ENCODE data around the gene REST. TPM values are rescaled to one million over a fixed set of nuclear protein-coding genes. Genes with fewer than 3 reads are reported as not detected.

REST gene
- total and polyA plus RNA-seq, 2 of the 8 experiments (the other 6 are each of a cell fraction or from before 2014, with no cell fraction given) = 10.2 to 66.3 TPM

DNA sequence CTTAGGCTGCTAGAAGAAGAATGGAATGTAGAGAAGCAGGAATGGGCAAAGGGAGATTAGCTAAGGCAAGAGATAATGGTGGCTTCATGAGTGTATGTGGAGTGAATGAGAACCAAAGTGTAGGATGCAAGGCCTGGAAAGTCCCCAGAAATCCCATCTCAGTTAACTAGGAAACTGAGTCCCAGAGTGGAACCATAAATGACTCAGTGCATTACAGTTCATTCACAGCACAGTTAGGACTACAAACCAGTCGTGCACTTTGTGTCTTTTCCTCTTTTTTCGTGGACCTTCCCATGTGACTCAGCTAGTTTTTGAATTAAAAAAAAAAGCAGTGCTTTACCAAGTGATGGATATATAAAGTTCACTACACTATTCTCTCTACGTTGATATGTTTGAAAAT is 27.7 kb upstream of the REST start:
- no peak overlapping the region for H3K27ac ChIP-seq (ENCODE audit: low read depth, low read length)
- no peak overlapping the region for H2BK5ac ChIP-seq (ENCODE audit: low read depth, low read length)
- DNase-seq (ENCODE audit: low read depth in 1 of 2, low spot score in 2 of 2) = no peak
- no peaks in the 10 kb centered on the region for H3K4me1 ChIP-seq (replicated peaks in 1 of 4; ENCODE audit: control insufficient read depth in 3 of 4, insufficient read depth in 4 of 4, low read length in 3 of 4)
- no peaks in the 10 kb centered on the region for H3K79me1 ChIP-seq (ENCODE audit: low read depth, low read length)
- H4K5ac ChIP-seq (ENCODE audit: insufficient read length, low read depth, low read length) = no peak overlapping the region
- WGBS, 2 experiments (ENCODE audit: extremely low coverage in 1 of 2, insufficient coverage in 1 of 2, insufficient read length in 1 of 2, insufficient replicate concordance in 2 of 2, low coverage in 1 of 2, low lambda C conversion rate in 2 of 2, missing lambda C conversion rate in 1 of 2) = 94% methylated on average over 3 of the region's 3 CpGs; no CpG with 5 or more reads in 1 of the 2 experiments
- H3K36me3 ChIP-seq (ENCODE audit: control insufficient read depth in 2 of 4, insufficient read depth in 4 of 4, low read length in 3 of 4) = no peaks in the 10 kb centered on the region
- H3K56ac ChIP-seq (replicated peaks; ENCODE audit: insufficient read length, low read depth, low read length) = no peak overlapping the region
- H2BK12ac ChIP-seq (ENCODE audit: low read depth, low read length) = no peak overlapping the region
- POLR2A ChIA-PET (ENCODE audit: partially characterized antibody) = no interaction called here
- no peak for FAIRE-seq
- no peak overlapping the region for H2AFZ ChIP-seq (ENCODE audit: low read length)
- H2BK20ac ChIP-seq (ENCODE audit: low read length) = 0 out of 2 replicates have a peak overlapping the region, but pooled peaks have one; percentile 3
- no peak overlapping the region for H3K4me3 ChIP-seq (ENCODE audit: extremely low read depth in 1 of 4, insufficient read depth in 2 of 4, low read depth in 3 of 4, low read length in 4 of 4)
- no peaks in the 10 kb centered on the region for H3K23me2 ChIP-seq (ENCODE audit: low read depth, low read length)
- CTCF ChIA-PET (ENCODE audit: partially characterized antibody) = interaction anchor here (1.2 kb wide), 1 partner anchor 80 kb away, joined by 4 read pairs; no protein-coding TSS in a partner anchor
- H3K18ac ChIP-seq (ENCODE audit: extremely low read depth, low read length) = no peak overlapping the region
- H3K27me3 ChIP-seq (replicated peaks in 1 of 4; ENCODE audit: control insufficient read depth in 3 of 4, extremely low read depth in 1 of 4, insufficient read depth in 3 of 4, low read length in 3 of 4) = no peaks in the 10 kb centered on the region
- no peak overlapping the region for H2AK5ac ChIP-seq (ENCODE audit: low read depth, low read length)
- H3K14ac ChIP-seq (ENCODE audit: insufficient read length) = no peak overlapping the region
- H3K4ac ChIP-seq (replicated peaks; ENCODE audit: insufficient read length, low read depth, low read length) = no peak overlapping the region
- H3K79me2 ChIP-seq (ENCODE audit: control insufficient read depth in 1 of 2, insufficient read depth in 2 of 2, low read length in 2 of 2) = no peaks in the 10 kb centered on the region
- H2BK120ac ChIP-seq (replicated peaks; ENCODE audit: low read depth, low read length) = no peak overlapping the region
- no peaks in the 10 kb centered on the region for H4K20me1 ChIP-seq (replicated peaks in 1 of 2; ENCODE audit: control insufficient read depth in 1 of 2, insufficient read depth in 2 of 2, low read length in 2 of 2)
- no peak overlapping the region for H2BK15ac ChIP-seq (ENCODE audit: low read length)
- no peak overlapping the region for H4K8ac ChIP-seq (ENCODE audit: extremely low read depth, insufficient read depth, low read length)
- no peak overlapping the region for H4K91ac ChIP-seq (replicated peaks; ENCODE audit: insufficient read length, low read length)
- no peak overlapping the region for H3K4me2 ChIP-seq (ENCODE audit: insufficient read depth in 1 of 2, low read depth in 2 of 2, low read length in 2 of 2)
- 0 out of 4 replicates have a peak, but pooled peaks cover 0 to 3% of the 10 kb centered on the region in 2 experiments for H3K9me3 ChIP-seq (ENCODE audit: insufficient read depth in 2 of 2, low read depth in 1 of 2, low read length in 1 of 2)
- no peak overlapping the region for H3K9ac ChIP-seq (replicated peaks in 1 of 4; ENCODE audit: extremely low read depth in 1 of 4, low read depth in 3 of 4, low read length in 3 of 4)
- H3K23ac ChIP-seq (ENCODE audit: insufficient read length) = no peak overlapping the region
- no peak for TF ChIP-seq SP2 (IDR thresholded peaks at IDR 0.05; ENCODE audit: low read length)
- no peak for TF ChIP-seq BRCA1 (IDR thresholded peaks at IDR 0.05; ENCODE audit: low read depth, low read length)
- no peak for TF ChIP-seq NRF1 (IDR thresholded peaks at IDR 0.05; ENCODE audit: low read depth, low read length)
- TF ChIP-seq RXRA (IDR thresholded peaks at IDR 0.05; ENCODE audit: insufficient read depth, low read depth, low read length) = no peak
- TF ChIP-seq TCF12 (IDR thresholded peaks at IDR 0.05; ENCODE audit: low read depth, low read length) = no peak
- TF ChIP-seq CHD2 (IDR thresholded peaks at IDR 0.05; ENCODE audit: low read length) = no peak
- TF ChIP-seq CHD1 (IDR thresholded peaks at IDR 0.05; ENCODE audit: low read depth, low read length) = no peak
- TF ChIP-seq ASH2L (IDR thresholded peaks at IDR 0.05; ENCODE audit: low read length) = no peak
- TF ChIP-seq ZNF274 (IDR thresholded peaks at IDR 0.05; ENCODE audit: borderline replicate concordance, extremely low read depth, low read length) = no peak
- TF ChIP-seq, protein P1, sequence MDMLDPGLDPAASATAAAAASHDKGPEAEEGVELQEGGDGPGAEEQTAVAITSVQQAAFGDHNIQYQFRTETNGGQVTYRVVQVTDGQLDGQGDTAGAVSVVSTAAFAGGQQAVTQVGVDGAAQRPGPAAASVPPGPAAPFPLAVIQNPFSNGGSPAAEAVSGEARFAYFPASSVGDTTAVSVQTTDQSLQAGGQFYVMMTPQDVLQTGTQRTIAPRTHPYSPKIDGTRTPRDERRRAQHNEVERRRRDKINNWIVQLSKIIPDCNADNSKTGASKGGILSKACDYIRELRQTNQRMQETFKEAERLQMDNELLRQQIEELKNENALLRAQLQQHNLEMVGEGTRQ (IDR thresholded peaks at IDR 0.05; ENCODE audit: low read length) = no peak
- TF ChIP-seq RBBP5 (IDR thresholded peaks at IDR 0.05; ENCODE audit: borderline replicate concordance, low read depth, low read length) = no peak
- TF ChIP-seq CEBPB (IDR thresholded peaks at IDR 0.05; ENCODE audit: low read depth, low read length) = no peak
- no peak for TF ChIP-seq SUZ12 (IDR thresholded peaks at IDR 0.05; ENCODE audit: low read length)
- TF ChIP-seq SAP30 (IDR thresholded peaks at IDR 0.05; ENCODE audit: insufficient read depth, insufficient replicate concordance, low read length) = no peak
- TF ChIP-seq POLR2AphosphoS5 (IDR thresholded peaks at IDR 0.05; ENCODE audit: low read depth, low read length) = no peak

Data from H1 (cell line).